Neural progenitor cell (in vitro differentiated cells): ENCODE data around the gene CC2D1A. TPM values are rescaled to one million over a fixed set of nuclear protein-coding genes. Genes with fewer than 3 reads are reported as not detected.
A peak's percentile ranks its signal among the peaks of the same experiment; 100 is the strongest.
"Not testable (repeated sequence)": the region's sequence is repeated elsewhere in the genome, so short reads cannot be mapped to it uniquely, and the experiment has no call there.

Source experiments
- DNase-seq: peaks from one replicate; pipeline ENCODE4 v3.0.0-alpha.2; 2016; ENCODE audit warnings: low spot score
- H2AFZ ChIP-seq: fragments of 200-600 bp; sonication (generic); replicated peaks from 2 replicates; pipeline ENCODE4 v1.6.1; 2016; ENCODE audit warnings: antibody characterized with exemption
- H3F3A ChIP-seq: fragments of 200-600 bp; sonication (generic); 2 replicates; pipeline ENCODE4 v1.6.1; 2016; ENCODE audit warnings: antibody characterized with exemption, low read depth
- H3K27ac ChIP-seq: fragments of 200-600 bp; sonication (generic); 2 replicates; pipeline ENCODE4 v1.5.1; 2016; ENCODE audit warnings: mild to moderate bottlenecking
- H3K27me3 ChIP-seq: fragments of 200-600 bp; sonication (generic); 2 replicates; pipeline ENCODE4 v1.6.1; 2016; ENCODE audit warnings: mild to moderate bottlenecking, moderate library complexity
- H3K36me3 ChIP-seq: fragments of 200-600 bp; sonication (generic); 2 replicates; pipeline ENCODE4 v1.5.1; 2016
- H3K4me1 ChIP-seq: fragments of 200-600 bp; sonication (generic); 2 replicates; pipeline ENCODE4 v1.6.1; 2016; ENCODE audit warnings: mixed run types
- H3K4me2 ChIP-seq: fragments of 200-600 bp; sonication (generic); 2 replicates; pipeline ENCODE4 v1.6.1; 2016
- H3K4me3 ChIP-seq: fragments of 200-600 bp; sonication (generic); 2 replicates; pipeline ENCODE4 v1.5.1; 2016
- H3K79me2 ChIP-seq: fragments of 200-600 bp; sonication (generic); 2 replicates; pipeline ENCODE4 v1.6.1; 2016; ENCODE audit warnings: low read depth
- H3K9ac ChIP-seq: fragments of 200-600 bp; sonication (generic); 2 replicates; pipeline ENCODE4 v1.6.1; 2016
- H3K9me3 ChIP-seq: fragments of 200-600 bp; sonication (generic); 2 replicates; pipeline ENCODE4 v1.5.1; 2016; ENCODE audit warnings: low read depth
- H4K20me1 ChIP-seq: fragments of 200-600 bp; sonication (generic); 2 replicates; pipeline ENCODE4 v1.6.1; 2016; ENCODE audit warnings: low read depth
- H3K27ac Mint-ChIP-seq: 3 replicates; pipeline ENCODE4 v1.8.0; 2021; ENCODE audit warnings: mixed read lengths
- H3K27me3 Mint-ChIP-seq: 2 replicates; pipeline ENCODE4 v1.8.0; 2022; ENCODE audit warnings: low read depth, mild to moderate bottlenecking, inconsistent platforms, moderate library complexity, mixed read lengths; ENCODE audit not compliant: insufficient read depth
- H3K36me3 Mint-ChIP-seq: 3 replicates; pipeline ENCODE4 v1.8.0; 2021; ENCODE audit warnings: mixed read lengths
- H3K4me1 Mint-ChIP-seq: 3 replicates; pipeline ENCODE4 v1.8.0; 2021; ENCODE audit warnings: mixed read lengths
- H3K4me3 Mint-ChIP-seq: 3 replicates; pipeline ENCODE4 v1.8.0; 2021; ENCODE audit warnings: mild to moderate bottlenecking, moderate library complexity, mixed read lengths
- H3K9me3 Mint-ChIP-seq: 3 replicates; pipeline ENCODE4 v1.8.0; 2020; ENCODE audit warnings: mixed read lengths
- EZH2 ChIP-seq: fragments of 200-600 bp; sonication (generic); IDR thresholded peaks from 2 replicates; pipeline ENCODE4 v1.6.1; 2017; ENCODE audit warnings: antibody characterized with exemption, mild to moderate bottlenecking, moderate library complexity
- EZH2phosphoT487 ChIP-seq: fragments of 200-600 bp; sonication (generic); IDR thresholded peaks from 2 replicates; pipeline ENCODE4 v1.6.1; 2017; ENCODE audit warnings: antibody characterized with exemption
- total RNA-seq: library from RNA; depleted of rRNA; stranded (reverse); fragments of >200 nt; gene quantifications from 2 replicates; pipeline ENCODE4 v1.2.3, GENCODE V29; 2015; ENCODE audit warnings: low replicate concordance
- TF ChIP-seq, protein P1 (sequence below): fragments of 200-600 bp; sonication (generic); IDR thresholded peaks from 2 replicates; pipeline ENCODE4 v1.5.1; 2017; ENCODE audit warnings: antibody characterized with exemption, mild to moderate bottlenecking

Gene CC2D1A
- total RNA-seq, 1 donor from 2014 or later = 8.1 TPM

DNA sequence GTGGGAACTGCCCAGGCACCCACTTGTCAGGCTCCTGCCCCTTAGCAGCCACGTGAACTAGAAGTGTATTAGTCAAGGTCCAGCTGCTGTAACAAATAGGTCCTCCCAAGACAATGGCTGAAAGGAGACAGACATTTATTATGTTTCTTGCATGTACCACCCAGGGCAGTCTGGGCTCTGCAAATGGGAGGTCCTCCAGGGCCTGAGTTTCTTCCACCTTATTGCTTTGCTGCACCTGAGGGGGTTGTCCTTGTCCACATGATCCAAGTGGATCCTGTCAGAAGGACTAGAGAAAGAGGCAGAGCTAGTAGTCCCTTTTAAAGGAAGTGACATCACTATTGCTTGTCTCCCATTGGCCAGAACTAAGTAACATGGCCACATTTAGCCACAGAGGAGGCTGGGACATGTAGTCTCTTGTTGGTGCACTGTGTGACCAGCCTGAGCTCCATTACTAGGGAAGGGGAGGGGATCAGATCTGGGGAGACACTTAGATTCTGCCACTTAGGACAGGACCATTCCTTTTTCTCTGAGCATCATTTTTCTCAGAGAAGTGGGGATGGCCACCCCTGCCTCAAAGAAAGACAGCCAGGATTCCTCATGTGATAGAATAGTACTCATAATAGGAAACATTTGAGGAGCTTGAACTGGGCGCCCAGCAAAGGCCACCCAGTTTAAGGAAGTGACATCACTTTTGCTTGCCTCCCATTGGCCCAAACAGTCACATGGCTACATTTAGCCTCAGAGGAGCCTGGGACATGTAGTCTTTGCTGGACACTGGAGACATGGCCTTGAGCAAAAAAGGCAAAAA, 15.1 kb downstream of the CC2D1A start:
- Mint-ChIP-seq H3K9me3 (peaks cover 4% of the 10 kb centered on the region), H3K4me3 (no peak overlapping the region), H3K4me1 (no peaks in the 10 kb centered on the region), H3K27ac (no peak overlapping the region), H3K27me3 (peaks cover 4% of the 10 kb centered on the region), H3K36me3 (peaks cover 32% of the 10 kb centered on the region)
- Histone ChIP-seq H3K79me2 (no peaks in the 10 kb centered on the region), H2AFZ (no peak overlapping the region), H3K9ac (no peak overlapping the region), H3K27me3 (no peaks in the 10 kb centered on the region), H3K4me2 (no peak overlapping the region), H3K9me3 (no peaks in the 10 kb centered on the region), H3K4me1 (no peaks in the 10 kb centered on the region), H3F3A (no peaks in the 10 kb centered on the region), H3K4me3 (no peak overlapping the region), H3K27ac (no peak overlapping the region), H4K20me1 (no peaks in the 10 kb centered on the region), H3K36me3 (peaks cover 4% of the 10 kb centered on the region)
- peak; percentile 50 for DNase-seq
- no peak for TF ChIP-seq EZH2
- no peak for TF ChIP-seq EZH2phosphoT487
- TF ChIP-seq, protein P1, sequence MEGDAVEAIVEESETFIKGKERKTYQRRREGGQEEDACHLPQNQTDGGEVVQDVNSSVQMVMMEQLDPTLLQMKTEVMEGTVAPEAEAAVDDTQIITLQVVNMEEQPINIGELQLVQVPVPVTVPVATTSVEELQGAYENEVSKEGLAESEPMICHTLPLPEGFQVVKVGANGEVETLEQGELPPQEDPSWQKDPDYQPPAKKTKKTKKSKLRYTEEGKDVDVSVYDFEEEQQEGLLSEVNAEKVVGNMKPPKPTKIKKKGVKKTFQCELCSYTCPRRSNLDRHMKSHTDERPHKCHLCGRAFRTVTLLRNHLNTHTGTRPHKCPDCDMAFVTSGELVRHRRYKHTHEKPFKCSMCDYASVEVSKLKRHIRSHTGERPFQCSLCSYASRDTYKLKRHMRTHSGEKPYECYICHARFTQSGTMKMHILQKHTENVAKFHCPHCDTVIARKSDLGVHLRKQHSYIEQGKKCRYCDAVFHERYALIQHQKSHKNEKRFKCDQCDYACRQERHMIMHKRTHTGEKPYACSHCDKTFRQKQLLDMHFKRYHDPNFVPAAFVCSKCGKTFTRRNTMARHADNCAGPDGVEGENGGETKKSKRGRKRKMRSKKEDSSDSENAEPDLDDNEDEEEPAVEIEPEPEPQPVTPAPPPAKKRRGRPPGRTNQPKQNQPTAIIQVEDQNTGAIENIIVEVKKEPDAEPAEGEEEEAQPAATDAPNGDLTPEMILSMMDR = no peak

DNA sequence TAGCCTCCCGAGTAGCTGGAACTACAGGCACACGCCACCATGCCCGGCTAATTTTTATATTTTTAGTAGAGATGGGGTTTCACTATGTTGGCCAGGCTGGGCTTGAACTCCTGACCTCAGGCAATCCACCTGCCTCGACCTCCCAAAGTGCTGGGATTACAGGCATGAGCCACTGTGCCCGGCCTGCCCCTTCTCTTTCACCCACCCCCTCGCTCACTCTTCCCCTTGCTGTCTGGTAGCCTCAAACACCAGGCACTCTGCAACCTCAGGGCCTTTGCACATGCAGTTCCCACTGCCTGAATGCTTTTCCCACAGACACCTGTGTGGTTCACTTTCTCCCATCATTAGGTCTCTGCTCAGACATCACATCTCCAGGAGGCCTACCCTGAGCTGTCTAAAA, 16.1 kb downstream of the CC2D1A start:
- H3K4me2 ChIP-seq, H3K4me1 ChIP-seq, H3K9ac ChIP-seq, H3K27me3 ChIP-seq, H3K4me3 ChIP-seq, DNase-seq, H3K27me3 Mint-ChIP-seq, H3K4me3 Mint-ChIP-seq, H2AFZ ChIP-seq, H3F3A ChIP-seq, H3K36me3 ChIP-seq, H3K9me3 Mint-ChIP-seq, H3K79me2 ChIP-seq, H3K27ac ChIP-seq, H3K27ac Mint-ChIP-seq, H3K9me3 ChIP-seq, H3K4me1 Mint-ChIP-seq, H4K20me1 ChIP-seq: not testable (repeated sequence)
- H3K36me3 Mint-ChIP-seq = peaks cover 38% of the 10 kb centered on the region

DNA sequence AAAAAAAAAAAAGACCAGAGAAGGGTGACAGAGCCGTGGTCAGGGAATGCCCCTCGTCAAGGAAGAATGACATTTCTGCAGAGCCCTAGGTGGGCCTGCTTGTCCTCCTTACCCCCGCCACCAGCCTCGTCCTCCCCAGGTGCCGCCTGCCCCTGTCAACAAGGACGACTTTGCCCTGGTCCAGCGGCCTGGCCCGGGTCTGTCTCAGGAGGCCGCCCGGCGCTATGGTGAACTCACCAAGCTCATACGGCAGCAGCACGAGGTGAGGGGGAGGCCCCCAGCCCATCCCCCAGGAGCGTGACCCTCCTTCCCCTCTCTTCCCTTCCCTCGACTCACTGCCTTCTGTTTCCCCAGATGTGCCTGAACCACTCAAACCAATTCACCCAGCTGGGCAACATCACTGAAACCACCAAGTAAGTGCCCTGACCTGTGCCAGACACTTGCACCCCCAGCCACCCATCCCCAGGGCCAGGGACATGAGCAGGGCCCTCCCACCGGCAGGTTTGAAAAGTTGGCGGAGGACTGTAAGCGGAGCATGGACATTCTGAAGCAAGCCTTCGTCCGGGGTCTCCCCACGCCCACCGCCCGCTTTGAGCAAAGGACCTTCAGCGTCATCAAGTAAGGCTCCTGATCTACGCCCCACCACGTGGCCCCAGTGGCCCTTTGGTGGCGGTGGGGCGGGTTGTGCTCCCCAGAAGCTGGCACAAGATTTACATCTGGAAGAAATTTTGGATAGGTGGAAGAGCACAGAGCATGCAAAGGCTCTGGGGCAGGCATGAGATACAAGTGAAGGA, 17.4 kb downstream of the CC2D1A start:
- Histone ChIP-seq H3K79me2 (no peaks in the 10 kb centered on the region), H3K27me3 (no peaks in the 10 kb centered on the region), H3K27ac (no peak overlapping the region), H3K4me3 (no peak overlapping the region), H3F3A (no peaks in the 10 kb centered on the region), H3K9me3 (no peaks in the 10 kb centered on the region), H3K9ac (no peak overlapping the region), H2AFZ (no peak overlapping the region), H3K4me1 (no peaks in the 10 kb centered on the region), H3K4me2 (no peak overlapping the region), H4K20me1 (no peaks in the 10 kb centered on the region), H3K36me3 (peaks cover 4% of the 10 kb centered on the region)
- TF ChIP-seq, protein P1 = no peak
- no peak for TF ChIP-seq EZH2phosphoT487
- no peak for TF ChIP-seq EZH2
- no peak for DNase-seq
- Mint-ChIP-seq H3K4me1 (no peaks in the 10 kb centered on the region), H3K36me3 (peaks cover 43% of the 10 kb centered on the region), H3K9me3 (peaks cover 4% of the 10 kb centered on the region), H3K27me3 (peaks cover 4% of the 10 kb centered on the region), H3K4me3 (no peak overlapping the region), H3K27ac (no peak overlapping the region)

DNA sequence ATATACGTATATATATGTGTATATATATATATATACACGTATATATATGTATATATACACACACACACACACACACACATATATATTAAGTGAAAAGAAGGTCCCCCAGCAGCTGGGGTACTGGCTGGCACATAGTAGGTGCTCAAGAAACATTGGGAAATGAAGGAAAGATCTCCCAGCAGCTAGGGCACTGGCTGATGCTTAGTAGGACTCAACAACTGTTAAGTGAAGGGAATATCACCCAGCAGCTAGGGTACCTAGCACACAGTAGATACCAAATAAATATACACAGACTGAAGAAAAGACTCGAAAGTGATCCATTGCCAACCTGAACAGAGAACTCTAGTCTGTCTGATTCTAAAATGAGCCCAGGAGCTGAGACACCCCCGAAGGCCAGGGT, 20.0 kb downstream of the CC2D1A start:
- TF ChIP-seq EZH2 = no peak
- no peak for TF ChIP-seq EZH2phosphoT487
- TF ChIP-seq, protein P1 = no peak
- H3K27me3 Mint-ChIP-seq = peaks cover 4% of the 10 kb centered on the region
- Histone ChIP-seq H3K4me3 (no peak overlapping the region), H4K20me1 (no peaks in the 10 kb centered on the region), H3K36me3 (peaks cover under 1% of the 10 kb centered on the region), H3K4me2 (no peak overlapping the region), H2AFZ (no peak overlapping the region), H3K4me1 (no peaks in the 10 kb centered on the region), H3K27me3 (no peaks in the 10 kb centered on the region), H3K27ac (no peak overlapping the region), H3K79me2 (no peaks in the 10 kb centered on the region), H3F3A (no peaks in the 10 kb centered on the region), H3K9ac (no peak overlapping the region), H3K9me3 (no peaks in the 10 kb centered on the region)
- H3K4me1 Mint-ChIP-seq = no peaks in the 10 kb centered on the region
- H3K9me3 Mint-ChIP-seq = peaks cover 2% of the 10 kb centered on the region
- no peak for DNase-seq
- H3K27ac Mint-ChIP-seq = no peak overlapping the region
- H3K4me3 Mint-ChIP-seq = no peak overlapping the region
- H3K36me3 Mint-ChIP-seq = peaks cover 37% of the 10 kb centered on the region
